GM18951 (cell line): ENCODE results near the gene DNAJC17.

ENCODE experiments used
- POLR2A ChIP-seq: IDR thresholded peaks from 4 replicates; pipeline ENCODE4 v1.6.1; 2011; ENCODE audit warnings: mild to moderate bottlenecking; ENCODE audit not compliant: insufficient read length, insufficient read depth; ENCODE audit errors: extremely low read depth
- in situ Hi-C: fragments of 300-500 bp; cut with MboI; formaldehyde crosslinking; loops from one replicate; pipeline ENCODE4 v1.12.0; 2022; ENCODE audit warnings: low sequenced_read_pairs, mixed read lengths, inconsistent platforms; ENCODE audit not compliant: unreplicated experiment

Gene DNAJC17

GRCh38 chr15:40766194-40766815, 41.0 kb downstream of the DNAJC17 start:
- TF ChIP-seq POLR2A, result no peak
- in situ Hi-C loops, result no loop called here

GRCh38 chr15:40764629-40765103, 42.6 kb downstream of the DNAJC17 start:
- in situ Hi-C loops, result no loop called here
- TF ChIP-seq POLR2A, result no peak

- peak; percentile 42 for TF ChIP-seq POLR2A
- in situ Hi-C loops, result no loop called here
These were observed 43.3 kb downstream of the DNAJC17 start, which contains the start of gene GCHFR for GRCh38 chr15:40763801-40764628. TSS of gene GCHFR (plus strand) at chr15:40764068. CDS start at chr15:40764181, 113 bp downstream.

GRCh38 chr15:40762919-40763800, 44.1 kb downstream of the DNAJC17 start:
- in situ Hi-C loops, result no loop called here
- no peak for TF ChIP-seq POLR2A

GRCh38 chr15:40759961-40760360, 47.3 kb downstream of the DNAJC17 start:
- in situ Hi-C loops, result no loop called here

GRCh38 chr15:40756938-40757337, 50.3 kb downstream of the DNAJC17 start:
- TF ChIP-seq POLR2A, result no peak
- in situ Hi-C loops, result no loop called here

More at GRCh38 chr15:40759961-40760360, 47.3 kb downstream of the DNAJC17 start:
- TF ChIP-seq POLR2A, result no peak

GRCh38 chr15:40755812-40756208, 51.5 kb downstream of the DNAJC17 start:
- in situ Hi-C loops, result no loop called here
- TF ChIP-seq POLR2A, result no peak

- in situ Hi-C loops, result no loop called here
These were observed 52.1 kb downstream of the DNAJC17 start, which contains the start of gene RMDN3 for GRCh38 chr15:40754883-40755811. TSS of gene RMDN3 (minus strand) at chr15:40755254. CDS start at chr15:40754783, 471 bp downstream.

GRCh38 chr15:40754574-40754882, 52.7 kb downstream of the DNAJC17 start:
- TF ChIP-seq POLR2A, result no peak
- in situ Hi-C loops, result no loop called here

More at GRCh38 chr15:40754883-40755811, 52.1 kb downstream of the DNAJC17 start, which contains the start of gene RMDN3:
- peak; percentile 90 for TF ChIP-seq POLR2A

- no peak for TF ChIP-seq POLR2A
- in situ Hi-C loops, result no loop called here
These were observed 55.5 kb downstream of the DNAJC17 start for GRCh38 chr15:40751745-40752144.

GRCh38 chr15:40750885-40751284, 56.4 kb downstream of the DNAJC17 start:
- in situ Hi-C loops, result no loop called here
- TF ChIP-seq POLR2A, result no peak

GRCh38 chr15:40749151-40749630, 58.1 kb downstream of the DNAJC17 start:
- TF ChIP-seq POLR2A, result no peak
- in situ Hi-C loops, result no loop called here
